KMS-11 (cell line): ENCODE measurements around the gene RCN2.
"Not testable (repeated sequence)": the region's sequence is repeated elsewhere in the genome, so short reads cannot be mapped to it uniquely, and the experiment has no call there.

Source experiments
- H2AFZ ChIP-seq: fragments of 200-600 bp; sonication (generic); 2 replicates; pipeline ENCODE4 v1.6.1; 2016; ENCODE audit warnings: antibody characterized with exemption, mixed run types, low read depth
- H3K27ac ChIP-seq: fragments of 200-600 bp; sonication (generic); 2 replicates; pipeline ENCODE4 v1.6.1; 2016; ENCODE audit warnings: mild to moderate bottlenecking, mixed run types
- H3K27me3 ChIP-seq: fragments of 200-600 bp; sonication (generic); 2 replicates; pipeline ENCODE4 v1.6.1; 2017; ENCODE audit warnings: mild to moderate bottlenecking, low read depth, mixed run types, moderate library complexity; ENCODE audit not compliant: insufficient read depth
- H3K36me3 ChIP-seq: fragments of 200-600 bp; sonication (generic); 2 replicates; pipeline ENCODE4 v1.6.1; 2017; ENCODE audit warnings: mild to moderate bottlenecking, mixed run types; ENCODE audit not compliant: insufficient read depth
- H3K4me1 ChIP-seq: fragments of 200-600 bp; sonication (generic); 2 replicates; pipeline ENCODE4 v1.6.1; 2016; ENCODE audit warnings: mild to moderate bottlenecking, low read depth, mixed run types; ENCODE audit not compliant: poor library complexity, severe bottlenecking
- H3K4me2 ChIP-seq: fragments of 200-600 bp; sonication (generic); 2 replicates; pipeline ENCODE4 v1.7.0; 2016; ENCODE audit warnings: mild to moderate bottlenecking, mixed run types
- H3K4me3 ChIP-seq: fragments of 200-600 bp; sonication (generic); IDR thresholded peaks from 2 replicates; pipeline ENCODE4 v1.6.1; 2017; ENCODE audit warnings: low read depth, low read length, mixed read lengths; ENCODE audit not compliant: insufficient read depth
- H3K79me2 ChIP-seq: fragments of 200-600 bp; sonication (generic); 2 replicates; pipeline ENCODE4 v1.6.1; 2016; ENCODE audit warnings: low read depth, mixed run types; ENCODE audit not compliant: insufficient read depth
- H3K9ac ChIP-seq: fragments of 200-600 bp; sonication (generic); 2 replicates; pipeline ENCODE4 v1.6.1; 2016; ENCODE audit warnings: mild to moderate bottlenecking, mixed run types
- H4K20me1 ChIP-seq: fragments of 200-600 bp; sonication (generic); 2 replicates; pipeline ENCODE4 v1.6.1; 2016; ENCODE audit warnings: mild to moderate bottlenecking, mixed run types; ENCODE audit not compliant: insufficient read depth
- CTCF ChIP-seq: fragments of 200-600 bp; sonication (generic); conservative IDR thresholded peaks from 2 replicates; pipeline ENCODE4 v1.6.1; 2017; ENCODE audit warnings: low read depth, mild to moderate bottlenecking, antibody characterized with exemption, low read length, moderate library complexity, mixed read lengths

Gene RCN2

GRCh38 chr15:76931397-76932134 is at the start of gene RCN2:
RCN2 (plus strand) TSS chr15:76931749; CDS start chr15:76931842, 93 bp downstream.
- Histone ChIP-seq H4K20me1 (no peaks in the 10 kb centered on the region), H3K36me3 (no peaks in the 10 kb centered on the region), H3K9ac (peak within 1 kb of the TSS; percentile 33; the same call in 1 of the 2 replicates), H2AFZ (peak within 1 kb of the TSS; percentile 80), H3K4me3 (peak within 1 kb of the TSS; percentile 61), H3K4me1 (peaks cover 13% of the 10 kb centered on the region), H3K27ac (0 out of 2 replicates have a peak within 1 kb of the TSS, but pooled peaks have one; percentile 21), H3K27me3 (no peaks in the 10 kb centered on the region), H3K79me2 (no peaks in the 10 kb centered on the region), H3K4me2 (peak within 1 kb of the TSS; percentile 83)
- no peak for TF ChIP-seq CTCF

GRCh38 chr15:76885212-76885611 is 46.3 kb upstream of the RCN2 start:
- Histone ChIP-seq H3K27me3 (no peaks in the 10 kb centered on the region), H3K9ac (no peak overlapping the region), H4K20me1 (no peaks in the 10 kb centered on the region), H3K79me2 (peaks cover 9% of the 10 kb centered on the region; the same call in 1 of the 2 replicates), H2AFZ (no peak overlapping the region), H3K27ac (no peak overlapping the region), H3K4me1 (no peaks in the 10 kb centered on the region), H3K36me3 (no peaks in the 10 kb centered on the region), H3K4me3 (no peak overlapping the region), H3K4me2 (no peak overlapping the region)
- TF ChIP-seq CTCF = no peak

GRCh38 chr15:76887280-76888141 is 44.0 kb upstream of the RCN2 start:
- H3K36me3 ChIP-seq, H3K4me1 ChIP-seq, H2AFZ ChIP-seq, H3K27ac ChIP-seq, H3K27me3 ChIP-seq, H3K4me3 ChIP-seq, H3K9ac ChIP-seq, H4K20me1 ChIP-seq, H3K4me2 ChIP-seq: not testable (repeated sequence)
- H3K79me2 ChIP-seq = peaks cover 26% of the 10 kb centered on the region; the same call in 1 of the 2 replicates

- H4K20me1 ChIP-seq, H3K27me3 ChIP-seq, H3K36me3 ChIP-seq, H3K9ac ChIP-seq, H3K27ac ChIP-seq, H3K4me2 ChIP-seq, H2AFZ ChIP-seq, H3K4me3 ChIP-seq: not testable (repeated sequence)
- H3K79me2 ChIP-seq = peaks cover 41% of the 10 kb centered on the region
- peaks cover 20% of the 10 kb centered on the region for H3K4me1 ChIP-seq
Observed at GRCh38 chr15:76892836-76893235, 38.7 kb upstream of the RCN2 start.

- no peak for TF ChIP-seq CTCF
- H3K4me3 ChIP-seq = no peak overlapping the region
Observed at GRCh38 chr15:76894174-76894573, 37.4 kb upstream of the RCN2 start.

More at GRCh38 chr15:76894174-76894573, 37.4 kb upstream of the RCN2 start:
- Histone ChIP-seq H3K9ac (no peak overlapping the region), H3K36me3 (no peaks in the 10 kb centered on the region), H3K27ac (peak overlapping the region; percentile 2; the same call in 1 of the 2 replicates), H3K4me1 (peaks cover 20% of the 10 kb centered on the region), H4K20me1 (no peaks in the 10 kb centered on the region), H3K27me3 (no peaks in the 10 kb centered on the region), H3K79me2 (peaks cover 41% of the 10 kb centered on the region), H2AFZ (no peak overlapping the region), H3K4me2 (peak overlapping the region; percentile 15; the same call in 1 of the 2 replicates)
